Measurements from ENCODE around the gene IGF2BP3.

The IGF2BP3 gene

DNA sequence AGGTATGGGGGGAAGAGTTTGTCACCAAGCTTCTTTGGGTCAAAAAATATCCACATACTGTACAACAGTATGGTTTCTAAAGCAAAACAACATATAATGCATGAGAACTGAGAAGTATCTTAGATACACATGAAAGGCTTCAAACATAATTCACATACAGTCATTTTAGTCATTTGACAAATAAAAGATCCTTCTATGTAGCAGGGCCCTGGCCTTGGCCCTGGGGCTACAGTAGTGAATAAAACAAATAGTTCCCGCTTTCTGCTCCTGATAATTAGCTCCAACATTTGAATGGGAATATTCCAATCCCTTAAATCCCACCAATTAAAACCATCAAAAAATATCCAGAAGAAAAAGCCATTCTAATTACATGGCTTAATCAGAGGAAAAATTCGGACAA is 119.8 kb downstream of the IGF2BP3 start:
- H3K9me3 Mint-ChIP-seq, result no peaks in the 10 kb centered on the region
- H3K4me3 Mint-ChIP-seq, result no peak overlapping the region
- DNase-seq (no peak), ATAC-seq (no peak)
- H3K4me1 Mint-ChIP-seq, result peaks cover 43% of the 10 kb centered on the region
- H3K27me3 Mint-ChIP-seq, result peaks cover 11% of the 10 kb centered on the region
- H3K27ac Mint-ChIP-seq, result no peak overlapping the region

DNA sequence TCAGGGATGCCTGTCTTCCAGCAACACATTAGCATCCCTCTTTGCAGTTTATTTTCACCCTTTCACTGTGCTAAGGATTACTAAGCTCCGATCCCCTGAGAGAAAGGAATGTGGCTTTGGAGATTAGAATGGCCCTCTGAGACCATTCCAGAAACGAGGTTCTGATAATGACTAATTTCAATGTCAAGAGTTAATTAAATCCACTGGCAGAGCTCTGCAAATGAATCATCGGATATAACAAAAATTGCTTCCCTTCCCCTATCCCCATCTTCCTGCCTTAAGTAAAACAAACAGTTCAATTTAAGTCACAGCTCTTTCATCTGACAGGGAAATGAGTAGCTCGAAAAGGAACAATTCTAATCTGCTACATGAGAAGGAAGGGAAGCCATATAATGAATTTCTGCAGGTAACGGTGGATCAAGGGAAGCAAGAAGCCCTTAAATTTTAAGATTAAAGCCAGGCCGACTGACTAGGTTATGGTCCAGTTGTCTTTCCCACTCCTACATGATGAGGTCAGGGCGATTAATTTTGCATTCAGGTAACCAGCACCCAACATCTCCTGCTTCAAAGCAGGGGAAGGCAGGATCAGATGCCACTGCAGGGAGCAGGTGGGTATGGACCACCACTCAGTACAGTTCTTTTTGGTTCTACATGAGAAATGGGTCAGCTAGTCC is 120.7 kb downstream of the IGF2BP3 start:
- Mint-ChIP-seq H3K4me1 (peaks cover 52% of the 10 kb centered on the region), H3K27ac (no peak overlapping the region), H3K4me3 (no peak overlapping the region), H3K27me3 (peaks cover 8% of the 10 kb centered on the region), H3K9me3 (no peaks in the 10 kb centered on the region)
- DNase-seq (no peak), ATAC-seq (no peak)

DNA sequence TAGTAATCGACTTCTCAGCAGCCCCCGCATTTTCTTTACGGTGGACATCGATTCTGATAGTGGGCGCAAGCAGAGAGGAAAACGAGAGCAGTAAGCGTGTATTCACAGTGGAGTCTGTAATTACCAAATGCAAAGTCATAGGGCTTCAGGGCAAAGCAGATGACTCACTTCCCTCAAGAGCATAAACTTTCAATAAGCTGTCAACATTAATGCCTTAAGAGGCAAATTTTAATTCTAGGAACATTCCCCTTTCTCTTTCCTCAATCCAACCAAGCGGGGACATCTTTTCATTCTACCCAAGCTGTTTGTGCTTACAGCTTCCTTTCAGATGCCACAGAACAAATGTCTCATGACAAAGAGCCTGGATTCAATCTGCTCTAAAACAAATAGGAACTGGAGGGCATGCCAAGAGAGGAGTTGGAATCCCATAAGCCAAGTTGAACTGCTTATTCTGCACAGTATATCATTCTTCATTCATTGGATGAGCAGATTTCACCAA is 122.6 kb downstream of the IGF2BP3 start:
- Mint-ChIP-seq H3K4me1 (peaks cover 45% of the 10 kb centered on the region), H3K27ac (peak overlapping the region; percentile 59 to 93), H3K9me3 (no peaks in the 10 kb centered on the region), H3K4me3 (peak overlapping the region; percentile 65 to 69), H3K27me3 (no peaks in the 10 kb centered on the region)
- DNase-seq (no peak), ATAC-seq (no peak)

DNA sequence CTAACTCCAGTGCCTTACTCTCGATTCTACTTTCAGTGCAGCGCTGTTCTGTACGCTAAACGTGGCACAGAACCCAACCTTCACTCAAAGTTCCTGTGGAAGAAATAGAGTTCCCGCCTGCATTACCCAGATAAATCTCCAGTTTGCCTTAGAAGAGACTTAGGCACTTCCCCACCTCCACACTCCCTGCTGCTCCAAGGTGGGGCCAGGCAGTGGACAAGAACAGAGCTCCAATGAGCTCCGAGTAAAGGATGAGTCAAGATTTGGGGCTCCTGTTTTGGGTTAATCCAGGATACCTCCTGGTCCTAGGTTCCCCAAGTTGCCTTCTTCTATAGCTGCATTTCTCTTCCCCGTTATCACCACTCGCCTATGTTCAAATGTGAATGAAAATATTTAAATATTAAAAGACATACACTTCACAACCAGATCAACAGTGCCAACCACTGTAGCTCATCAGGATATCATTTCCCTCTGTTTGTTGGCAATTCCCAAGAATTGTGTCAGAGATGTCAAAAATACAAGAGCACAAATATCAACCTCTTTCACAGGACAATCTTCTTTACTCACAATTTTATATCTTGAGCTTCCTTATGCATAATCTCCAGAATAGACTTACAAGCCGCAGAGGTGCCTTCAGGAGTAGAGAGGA is 123.1 kb downstream of the IGF2BP3 start:
- Mint-ChIP-seq H3K27me3 (no peaks in the 10 kb centered on the region), H3K4me3 (peak overlapping the region; percentile 65 to 69), H3K9me3 (no peaks in the 10 kb centered on the region), H3K27ac (peak overlapping the region; percentile 59 to 93), H3K4me1 (peaks cover 44% of the 10 kb centered on the region)
- ATAC-seq (no peak), DNase-seq (no peak)

DNA sequence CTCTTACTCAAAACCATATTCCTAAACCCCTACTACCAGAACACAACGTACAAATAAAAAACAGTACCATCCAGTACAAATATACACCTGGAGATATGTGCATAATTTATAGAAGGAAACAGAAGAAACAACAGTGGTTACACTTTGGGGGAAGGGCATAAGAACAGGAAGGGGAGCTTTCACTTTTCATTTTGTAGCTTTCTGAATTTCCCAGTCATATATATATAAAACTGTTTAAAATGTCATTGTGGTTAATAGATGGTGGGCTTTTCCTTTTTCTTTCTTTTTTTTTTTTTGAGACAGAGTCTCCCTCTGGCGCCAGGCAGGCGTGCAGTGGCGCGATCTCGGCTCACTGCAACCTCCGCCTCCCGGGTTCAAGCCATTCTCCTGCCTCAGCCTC is 124.0 kb downstream of the IGF2BP3 start:
- ATAC-seq, result peak; percentile 82
- Mint-ChIP-seq H3K27ac (peak overlapping the region; percentile 80 to 87), H3K27me3 (no peaks in the 10 kb centered on the region), H3K4me3 (peak overlapping the region; percentile 77 to 80), H3K4me1 (peaks cover 39% of the 10 kb centered on the region), H3K9me3 (no peaks in the 10 kb centered on the region)
- DNase-seq, result peak in 1 of 2 donors; percentile 18

DNA sequence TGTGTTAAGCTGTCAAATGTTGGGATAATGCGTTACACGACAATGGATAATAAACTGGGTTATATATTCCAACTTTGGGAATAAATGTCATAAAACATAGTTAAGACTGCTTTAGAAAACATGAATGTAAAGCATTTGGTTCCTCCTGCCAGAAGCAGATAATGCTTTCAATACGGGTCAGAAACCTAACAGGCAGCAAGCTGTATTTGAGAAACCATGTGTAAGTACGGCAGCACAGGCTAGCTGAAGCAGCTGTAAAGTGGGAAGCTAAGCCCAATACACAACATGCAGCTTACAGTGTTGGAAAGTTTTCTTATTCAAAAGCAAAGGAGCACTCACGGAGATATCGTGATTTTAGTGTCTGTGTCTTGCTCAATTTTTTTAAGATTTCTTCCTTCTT is 124.7 kb downstream of the IGF2BP3 start:
- DNase-seq, result no peak
- Mint-ChIP-seq H3K27ac (no peak overlapping the region), H3K4me3 (peak overlapping the region; percentile 77 to 80), H3K27me3 (no peaks in the 10 kb centered on the region), H3K4me1 (peaks cover 35% of the 10 kb centered on the region), H3K9me3 (no peaks in the 10 kb centered on the region)
- no peak for ATAC-seq

DNA sequence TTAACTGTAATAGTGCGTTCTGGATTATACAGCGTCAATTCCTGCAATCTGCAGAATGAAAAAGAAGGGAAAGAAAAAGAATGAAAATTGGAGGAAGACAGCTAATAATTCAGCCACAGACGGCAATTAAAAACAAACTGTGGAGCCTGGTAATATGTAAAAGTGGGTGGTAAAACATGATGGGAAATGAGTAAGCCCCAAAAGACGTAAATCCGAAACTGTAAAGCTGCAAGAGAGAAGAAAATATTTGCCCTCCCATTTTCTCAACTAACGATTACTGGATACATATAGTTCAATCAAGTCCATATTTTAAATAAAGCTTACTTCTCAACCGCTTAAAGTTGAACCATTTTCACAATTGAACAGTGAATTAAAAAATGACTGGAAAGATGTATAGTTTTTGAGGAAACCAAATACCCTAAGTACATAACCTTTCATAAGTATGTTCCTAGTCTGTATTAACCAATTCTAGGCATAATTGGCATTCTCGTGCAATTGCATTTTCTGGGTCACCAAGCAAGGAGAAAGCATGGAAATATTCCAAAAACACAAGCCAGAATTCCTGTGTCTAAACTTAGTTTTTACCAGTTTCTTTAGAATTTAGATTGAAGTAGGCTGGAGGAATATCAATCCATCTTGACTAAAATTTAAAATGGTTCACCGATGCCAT is 126.3 kb downstream of the IGF2BP3 start:
- H3K4me3 Mint-ChIP-seq, result no peak overlapping the region
- H3K27me3 Mint-ChIP-seq, result no peaks in the 10 kb centered on the region
- H3K4me1 Mint-ChIP-seq, result peaks cover 35% of the 10 kb centered on the region
- ATAC-seq, result no peak
- H3K27ac Mint-ChIP-seq, result no peak overlapping the region
- no peak for DNase-seq
- H3K9me3 Mint-ChIP-seq, result no peaks in the 10 kb centered on the region

DNA sequence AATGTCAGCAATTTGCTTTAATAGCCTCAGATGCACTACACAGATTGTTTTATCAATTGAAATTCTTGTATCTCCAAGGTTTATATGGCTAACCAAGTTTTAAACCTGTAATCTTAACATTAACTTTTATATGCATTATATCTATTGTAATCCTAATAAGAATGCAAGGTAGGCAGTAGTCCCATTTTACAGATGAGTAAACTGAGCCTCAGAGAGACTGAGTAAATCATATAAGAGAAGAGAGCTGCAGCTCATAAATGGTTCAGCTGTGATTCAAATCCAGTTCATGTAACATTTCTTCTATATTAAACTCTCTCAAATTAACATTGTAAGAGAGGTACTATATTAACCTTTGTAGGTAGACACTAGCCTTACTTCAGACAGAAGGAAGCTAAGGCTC is 127.2 kb downstream of the IGF2BP3 start:
- H3K27me3 Mint-ChIP-seq, result no peaks in the 10 kb centered on the region
- no peak for ATAC-seq
- no peak for DNase-seq
- peaks cover 35% of the 10 kb centered on the region for H3K4me1 Mint-ChIP-seq
- H3K4me3 Mint-ChIP-seq, result no peak overlapping the region
- no peaks in the 10 kb centered on the region for H3K9me3 Mint-ChIP-seq
- no peak overlapping the region for H3K27ac Mint-ChIP-seq

DNA sequence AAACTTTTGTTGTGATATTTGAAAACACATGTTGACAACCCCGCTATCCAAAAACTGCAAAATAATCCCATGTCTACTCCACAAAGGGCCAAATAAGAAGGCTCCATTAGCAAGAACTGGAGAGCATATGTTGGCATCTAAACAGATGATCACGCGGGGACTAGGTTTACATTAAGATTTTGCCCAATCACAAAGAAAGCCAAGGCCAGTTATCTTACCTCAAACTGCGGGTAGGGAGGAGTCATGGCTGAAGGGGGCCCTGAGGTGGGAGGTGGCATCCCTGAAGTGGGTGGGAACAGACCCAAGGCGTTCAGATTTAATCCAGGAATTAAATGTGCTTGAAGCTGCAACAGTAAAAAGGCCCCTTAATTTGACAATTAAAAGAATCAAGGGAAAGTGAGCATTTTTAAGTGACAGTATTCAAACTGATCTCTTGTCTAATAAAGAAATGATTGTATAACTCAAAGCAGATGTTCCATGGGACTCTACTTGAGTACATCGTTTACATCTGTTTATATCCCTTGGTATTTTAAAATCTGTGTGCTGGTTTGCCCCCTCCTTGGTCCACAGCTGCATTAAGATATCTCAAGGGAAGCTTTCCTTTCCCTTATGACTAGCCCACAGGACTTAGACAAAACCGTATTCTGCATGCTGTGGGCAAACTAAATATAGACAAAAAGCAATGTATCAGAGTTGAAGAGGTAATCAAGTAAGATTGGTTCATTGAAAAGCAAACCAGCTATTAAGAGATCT is 128.3 kb downstream of the IGF2BP3 start:
- no peaks in the 10 kb centered on the region for H3K27me3 Mint-ChIP-seq
- no peak overlapping the region for H3K4me3 Mint-ChIP-seq
- ATAC-seq (no peak), DNase-seq (no peak)
- H3K4me1 Mint-ChIP-seq, result peaks cover 24% of the 10 kb centered on the region
- H3K27ac Mint-ChIP-seq, result no peak overlapping the region
- no peaks in the 10 kb centered on the region for H3K9me3 Mint-ChIP-seq

DNA sequence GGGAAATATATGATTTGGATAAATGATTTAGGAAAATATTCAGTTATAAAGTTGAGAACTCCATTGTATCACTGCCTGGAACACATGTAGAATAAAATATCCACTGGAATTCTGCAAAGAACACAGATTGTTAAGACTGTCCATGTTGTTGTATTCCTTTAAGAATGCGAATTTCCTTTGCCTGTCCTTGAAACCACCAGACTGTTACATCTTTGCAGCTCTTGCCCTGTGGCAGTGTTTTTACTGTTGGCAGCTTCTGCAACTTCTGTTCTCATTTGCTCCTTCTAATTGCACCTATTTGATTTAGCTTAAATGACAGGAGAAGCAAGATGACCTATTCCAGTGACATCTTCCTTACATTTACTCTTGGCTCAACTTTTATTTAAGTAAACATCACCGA is 131.4 kb downstream of the IGF2BP3 start:
- no peaks in the 10 kb centered on the region for H3K4me1 Mint-ChIP-seq
- ATAC-seq, result no peak
- H3K27me3 Mint-ChIP-seq, result no peaks in the 10 kb centered on the region
- no peaks in the 10 kb centered on the region for H3K9me3 Mint-ChIP-seq
- no peak overlapping the region for H3K27ac Mint-ChIP-seq
- H3K4me3 Mint-ChIP-seq, result no peak overlapping the region
- no peak for DNase-seq

DNA sequence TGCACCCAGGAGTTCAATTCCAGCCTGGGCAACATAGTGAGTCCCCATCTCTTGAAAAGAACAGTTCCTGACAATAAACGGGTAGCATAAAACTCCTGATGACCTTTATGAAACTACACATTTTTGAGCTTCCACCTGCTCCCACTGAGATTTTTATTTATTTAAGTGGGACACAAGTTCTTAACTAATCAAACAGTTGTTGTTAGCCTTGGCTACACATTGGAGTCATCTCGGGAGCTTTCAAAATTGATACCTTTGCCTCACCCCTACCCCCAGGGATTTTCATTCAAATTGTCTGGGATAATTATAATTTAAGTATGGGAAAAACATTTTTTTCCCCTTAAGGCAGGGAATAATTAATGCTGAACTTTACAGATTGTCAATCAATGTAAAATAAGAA is 131.9 kb downstream of the IGF2BP3 start:
- DNase-seq (no peak), ATAC-seq (no peak)
- no peaks in the 10 kb centered on the region for H3K27me3 Mint-ChIP-seq
- no peak overlapping the region for H3K27ac Mint-ChIP-seq
- H3K4me3 Mint-ChIP-seq, result no peak overlapping the region
- no peaks in the 10 kb centered on the region for H3K9me3 Mint-ChIP-seq
- no peaks in the 10 kb centered on the region for H3K4me1 Mint-ChIP-seq

DNA sequence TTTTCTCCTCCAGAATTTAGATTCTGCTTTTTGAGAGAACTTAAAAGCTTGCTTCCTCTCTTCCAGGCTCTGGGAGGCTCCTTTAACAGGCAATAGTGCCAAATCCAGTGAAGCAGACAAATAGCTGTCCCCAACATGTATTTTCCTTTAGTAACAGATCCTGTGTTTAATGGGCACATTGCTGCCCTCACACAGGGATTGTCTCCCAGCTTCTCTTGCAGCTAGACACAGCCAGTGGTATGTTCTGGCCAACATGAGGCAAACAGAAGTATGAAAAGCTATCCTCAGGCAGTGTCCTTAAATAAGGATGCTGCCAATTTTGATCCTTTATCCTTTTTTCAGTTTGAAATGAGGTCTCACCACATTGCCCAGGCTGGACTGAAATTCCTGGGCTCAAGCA is 132.9 kb downstream of the IGF2BP3 start:
- DNase-seq (no peak), ATAC-seq (no peak)
- H3K4me3 Mint-ChIP-seq, result no peak overlapping the region
- H3K4me1 Mint-ChIP-seq, result no peaks in the 10 kb centered on the region
- no peaks in the 10 kb centered on the region for H3K9me3 Mint-ChIP-seq
- no peak overlapping the region for H3K27ac Mint-ChIP-seq
- no peaks in the 10 kb centered on the region for H3K27me3 Mint-ChIP-seq

DNA sequence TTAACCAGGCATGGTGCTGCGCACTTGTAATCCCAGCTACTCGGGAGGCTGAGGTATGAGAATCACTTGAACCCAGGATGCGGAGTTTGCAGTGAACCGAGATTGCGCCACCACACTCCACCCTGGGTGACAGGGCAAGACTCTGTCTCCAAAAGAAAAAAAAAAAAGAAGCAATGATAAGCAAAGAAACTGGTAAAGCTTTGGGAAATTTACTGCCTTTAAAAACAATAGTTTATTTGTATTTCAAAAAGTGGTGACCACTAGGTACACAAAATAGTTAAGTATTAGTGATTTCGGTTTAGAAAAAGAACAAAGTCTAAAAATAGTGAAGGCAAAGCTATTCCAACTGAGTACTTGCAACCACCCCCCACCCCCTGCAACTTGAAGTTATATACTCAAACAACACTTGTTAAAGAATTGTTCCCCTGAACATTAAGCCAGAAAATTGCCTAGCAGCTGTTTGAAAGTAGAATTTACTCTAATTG is 133.4 kb downstream of the IGF2BP3 start:
- DNase-seq, result no peak
- ATAC-seq, result no peak
- Mint-ChIP-seq H3K9me3 (no peaks in the 10 kb centered on the region), H3K4me3 (no peak overlapping the region), H3K27ac (no peak overlapping the region), H3K27me3 (no peaks in the 10 kb centered on the region), H3K4me1 (no peaks in the 10 kb centered on the region)

DNA sequence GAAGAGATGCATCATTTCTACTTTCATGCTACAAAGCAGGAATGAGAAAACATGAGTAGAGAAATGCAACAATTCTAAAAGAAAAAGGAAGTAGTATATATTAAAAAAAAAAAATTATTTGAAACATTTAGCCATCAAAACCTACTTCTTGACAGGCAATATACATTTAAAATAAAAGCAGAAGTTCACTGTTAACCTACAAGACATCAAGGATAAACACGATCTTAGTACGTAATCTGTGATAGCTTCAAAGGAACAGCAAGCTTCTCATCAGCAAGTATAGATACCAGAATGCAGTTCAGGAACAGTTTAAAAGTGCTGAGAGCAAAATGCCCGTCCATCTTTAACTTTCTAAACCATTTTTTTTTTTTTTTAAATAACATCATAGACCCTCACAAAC is 134.2 kb downstream of the IGF2BP3 start:
- no peak for ATAC-seq
- Mint-ChIP-seq H3K27ac (no peak overlapping the region), H3K27me3 (no peaks in the 10 kb centered on the region), H3K4me3 (no peak overlapping the region), H3K9me3 (no peaks in the 10 kb centered on the region), H3K4me1 (no peaks in the 10 kb centered on the region)
- no peak for DNase-seq

DNA sequence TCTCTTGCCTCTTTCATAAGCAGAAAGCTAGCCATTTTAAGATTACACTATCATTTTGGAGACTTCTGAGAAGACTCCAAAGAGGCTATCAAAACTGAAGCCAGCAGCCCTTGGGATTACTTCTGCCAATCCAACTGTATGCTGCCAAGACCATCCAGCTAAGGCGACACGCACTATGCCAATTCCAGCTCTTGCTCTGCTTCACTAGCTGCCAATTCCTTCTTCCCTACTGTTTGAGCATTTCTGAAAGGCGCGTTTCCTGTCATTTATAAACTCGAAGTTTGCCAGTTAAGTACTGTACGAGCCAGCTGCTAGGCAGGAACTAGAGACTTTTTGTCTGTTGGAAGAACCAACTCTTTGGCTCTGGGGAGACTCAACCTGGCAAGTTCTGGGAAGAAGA is 134.7 kb downstream of the IGF2BP3 start:
- DNase-seq, result no peak

More for the DNA sequence above, 134.7 kb downstream of the IGF2BP3 start:
- no peaks in the 10 kb centered on the region for H3K4me1 Mint-ChIP-seq
- no peaks in the 10 kb centered on the region for H3K9me3 Mint-ChIP-seq
- H3K4me3 Mint-ChIP-seq, result no peak overlapping the region
- H3K27me3 Mint-ChIP-seq, result no peaks in the 10 kb centered on the region
- H3K27ac Mint-ChIP-seq, result no peak overlapping the region
- no peak for ATAC-seq
